Breast epithelium (tissue), 3 donors: ENCODE measurements around the gene MYH10.

Experiments
- CTCF ChIP-seq, 3 donors: fragments of 450-650 bp; IDR thresholded peaks; one replicate each; pipeline ENCODE4 v1.5.1; 2016 to 2017; ENCODE audit warnings: antibody characterized with exemption in 3 of 3, mild to moderate bottlenecking in 3 of 3, moderate library complexity in 3 of 3
- POLR2AphosphoS5 ChIP-seq, 3 donors: sonication (generic); formaldehyde crosslinking; IDR thresholded peaks; one replicate each; pipeline ENCODE4 v1.6.1; 2017; ENCODE audit warnings: antibody characterized with exemption in 3 of 3

GRCh38 chr17:8439681-8440080 lies 190.8 kb downstream of the MYH10 start:
- TF ChIP-seq CTCF (IDR thresholded peaks at IDR 0.05) (no peak), POLR2AphosphoS5 (IDR thresholded peaks at IDR 0.05) (no peak)
